Epithelial cell of proximal tubule (primary cell): ENCODE results near the gene TIMM22. TPM values are rescaled to one million over a fixed set of nuclear protein-coding genes. Genes with fewer than 3 reads are reported as not detected.

ENCODE experiments used
- DNase-seq: peaks from one replicate; pipeline ENCODE4 v3.0.0-alpha.2; 2011; ENCODE audit warnings: low read depth
- H3K4me3 ChIP-seq: 2 replicates; pipeline ENCODE4 v1.5.1; 2011; ENCODE audit warnings: low read depth, mild to moderate bottlenecking, low read length
- total RNA-seq: library from RNA; depleted of rRNA; stranded (reverse); fragments of >200 nt; gene quantifications from 2 replicates; pipeline ENCODE4 v1.2.3, GENCODE V29; 2015
- TF ChIP-seq, protein P1 (sequence below): conservative IDR thresholded peaks from 2 replicates; pipeline ENCODE4 v1.5.1; 2012; ENCODE audit warnings: low read depth, mild to moderate bottlenecking, low read length

Gene TIMM22
- total RNA-seq, 1 donor from 2014 or later: 18.7 TPM

DNA sequence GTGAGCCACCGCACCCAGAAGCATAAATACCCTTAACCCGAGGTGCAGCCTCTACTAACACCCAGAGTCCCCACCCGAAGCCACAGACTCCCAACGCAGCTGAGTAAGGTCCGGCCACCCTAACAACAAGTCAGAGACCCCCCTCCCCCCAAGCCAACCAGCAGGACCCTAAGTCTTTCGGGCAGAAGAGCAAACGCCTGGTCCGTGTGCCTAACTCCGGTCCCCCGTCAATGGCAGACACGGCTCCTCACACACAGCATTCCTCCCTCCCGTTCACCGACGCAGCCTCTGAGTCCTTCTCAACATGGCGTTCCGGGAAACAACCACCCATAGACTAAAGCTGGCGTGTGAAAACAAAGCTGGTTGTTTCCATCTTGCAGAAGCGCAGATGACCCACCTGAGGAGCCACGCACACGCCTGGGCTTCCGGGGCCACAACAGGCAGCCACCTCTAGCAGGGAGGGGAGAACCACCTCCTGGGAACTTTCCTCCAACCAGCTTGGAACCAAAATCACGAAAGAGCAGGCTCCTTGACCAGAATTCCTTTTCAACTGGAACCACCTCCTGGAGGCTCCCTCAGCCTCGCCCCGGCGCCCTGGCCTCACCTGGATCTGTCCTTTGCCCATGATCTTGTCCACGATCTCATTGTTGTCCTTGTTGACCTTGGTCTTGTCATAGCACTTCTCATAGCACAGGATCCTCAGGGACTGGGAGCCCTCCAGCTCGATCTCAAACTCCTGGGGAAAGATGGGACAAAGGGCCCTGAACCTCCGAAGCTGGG, 52.7 kb downstream of the TIMM22 start:
- DNase-seq: no peak
- TF ChIP-seq, protein P1, sequence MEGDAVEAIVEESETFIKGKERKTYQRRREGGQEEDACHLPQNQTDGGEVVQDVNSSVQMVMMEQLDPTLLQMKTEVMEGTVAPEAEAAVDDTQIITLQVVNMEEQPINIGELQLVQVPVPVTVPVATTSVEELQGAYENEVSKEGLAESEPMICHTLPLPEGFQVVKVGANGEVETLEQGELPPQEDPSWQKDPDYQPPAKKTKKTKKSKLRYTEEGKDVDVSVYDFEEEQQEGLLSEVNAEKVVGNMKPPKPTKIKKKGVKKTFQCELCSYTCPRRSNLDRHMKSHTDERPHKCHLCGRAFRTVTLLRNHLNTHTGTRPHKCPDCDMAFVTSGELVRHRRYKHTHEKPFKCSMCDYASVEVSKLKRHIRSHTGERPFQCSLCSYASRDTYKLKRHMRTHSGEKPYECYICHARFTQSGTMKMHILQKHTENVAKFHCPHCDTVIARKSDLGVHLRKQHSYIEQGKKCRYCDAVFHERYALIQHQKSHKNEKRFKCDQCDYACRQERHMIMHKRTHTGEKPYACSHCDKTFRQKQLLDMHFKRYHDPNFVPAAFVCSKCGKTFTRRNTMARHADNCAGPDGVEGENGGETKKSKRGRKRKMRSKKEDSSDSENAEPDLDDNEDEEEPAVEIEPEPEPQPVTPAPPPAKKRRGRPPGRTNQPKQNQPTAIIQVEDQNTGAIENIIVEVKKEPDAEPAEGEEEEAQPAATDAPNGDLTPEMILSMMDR: no peak
- no peak overlapping the region for H3K4me3 ChIP-seq

DNA sequence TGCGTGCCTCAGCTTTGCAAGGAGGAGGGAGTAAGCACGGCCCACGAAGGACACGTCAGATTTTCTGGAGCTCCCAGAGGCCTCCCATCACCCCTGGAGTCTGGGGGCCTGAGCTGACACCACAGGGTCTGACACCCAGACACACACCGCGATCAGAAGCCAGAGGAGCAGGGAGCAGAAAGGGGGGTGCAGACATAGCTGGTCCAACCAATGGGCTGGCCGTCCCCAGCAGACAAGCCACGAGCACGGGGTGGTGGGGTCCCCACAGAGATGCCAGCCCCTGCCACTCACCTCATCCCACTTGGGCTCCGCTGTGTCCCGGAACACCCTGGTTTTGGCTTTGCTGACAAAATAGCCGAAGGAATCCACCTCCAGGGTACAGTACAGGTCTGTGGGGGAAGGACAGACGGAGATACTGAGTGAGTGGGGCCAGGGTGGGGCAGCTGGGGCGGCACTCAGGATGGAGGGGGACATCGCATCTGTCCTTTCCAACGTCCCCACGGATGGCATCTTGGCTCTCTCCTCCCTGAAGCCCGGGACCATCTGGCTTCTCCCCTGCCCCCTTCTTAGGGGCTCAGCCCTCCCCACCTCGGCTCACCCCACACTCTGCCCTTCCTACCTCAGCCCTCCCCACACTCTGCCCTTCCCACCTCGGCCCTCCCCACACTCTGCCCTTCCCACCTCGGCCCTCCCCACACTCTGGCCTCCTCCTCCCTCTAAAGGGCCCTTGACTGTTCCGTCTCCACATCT, 53.5 kb downstream of the TIMM22 start:
- H3K4me3 ChIP-seq: no peak overlapping the region
- TF ChIP-seq, protein P1: no peak
- DNase-seq: no peak

DNA sequence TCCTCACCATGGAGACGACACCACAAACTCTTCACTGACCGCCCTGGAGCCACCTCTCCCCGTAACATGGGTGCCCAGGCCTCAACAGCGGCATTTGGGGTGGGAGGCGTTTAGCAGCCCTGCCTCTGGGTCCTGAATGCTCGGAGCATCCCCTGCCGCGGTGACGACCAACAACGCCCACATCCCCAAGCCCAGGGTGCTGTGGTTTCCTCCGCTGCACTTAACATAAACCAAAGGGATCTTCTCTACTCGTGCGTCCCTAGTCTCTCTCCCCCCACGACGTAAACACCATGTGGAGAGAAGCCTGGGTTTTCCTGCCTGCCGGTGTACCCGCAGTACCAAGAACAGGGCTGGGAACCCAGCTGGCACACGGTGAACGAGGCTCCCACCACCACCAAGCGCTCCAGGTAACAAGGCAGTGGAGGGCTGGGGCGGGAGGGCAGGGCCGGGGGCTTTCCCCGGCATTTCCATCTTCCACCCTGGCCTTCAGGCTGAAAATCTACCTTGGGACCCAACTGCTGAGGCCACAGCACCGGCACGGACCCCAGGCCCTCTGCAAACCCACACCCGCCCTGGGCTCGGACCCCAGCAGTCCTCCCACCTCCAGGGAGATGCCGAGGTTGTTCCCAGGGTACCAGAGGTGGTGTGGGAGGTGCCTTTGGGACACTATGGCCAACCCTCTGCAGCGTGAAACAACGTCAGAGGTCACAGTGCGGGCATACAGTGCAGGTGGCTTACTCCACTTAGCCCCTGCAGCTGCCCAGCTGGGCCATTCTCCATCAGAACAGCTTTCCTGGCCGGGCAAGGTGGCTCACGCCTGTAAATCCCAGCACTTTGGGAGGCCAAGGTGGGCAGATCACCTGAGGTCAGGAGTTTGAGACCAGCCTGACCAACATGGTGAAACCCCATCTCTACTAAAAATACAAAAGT, 54.3 kb downstream of the TIMM22 start:
- H3K4me3 ChIP-seq: no peak overlapping the region
- TF ChIP-seq, protein P1: no peak
- no peak for DNase-seq

Other genes with a start within 250 kb of the TIMM22 start
- 19.0 and 40.9 TPM in 2 replicates for gene GEMIN4, start 244.9 kb upstream of the TIMM22 start, total RNA-seq
- gene GLOD4, start 214.8 kb upstream of the TIMM22 start, total RNA-seq: 46.7 and 62.2 TPM in 2 replicates
- 18.5 and 33.0 TPM in 2 replicates for gene MRM3, start 214.8 kb upstream of the TIMM22 start, total RNA-seq
- 31.1 and 36.8 TPM in 2 replicates for gene NXN, start 17.4 kb upstream of the TIMM22 start, total RNA-seq
- 111 and 195 TPM in 2 replicates for gene ABR, start 182.9 kb downstream of the TIMM22 start, total RNA-seq